Spleen (tissue), 7 donors: ENCODE data around the gene HPS5.

ENCODE experiments used
- CTCF ChIP-seq, 11 experiments: fragments of 200-600 bp in 7 of 11; fragments of 450-650 bp in 4 of 11; sonication (generic) in 4 of 11; IDR thresholded peaks in 8 of 11; conservative IDR thresholded peaks in 3 of 11; 1 replicate in 7 of 11; 2 replicates in 4 of 11; pipeline versions ENCODE4 v1.4.0 to v1.8.0; 2016 to 2021; ENCODE audit warnings: antibody characterized with exemption in 11 of 11, inconsistent platforms in 4 of 11, mild to moderate bottlenecking in 1 of 11
- POLR2A ChIP-seq, 3 donors: fragments of 450-650 bp; IDR thresholded peaks; one replicate each; pipeline ENCODE4 v1.5.1; 2017; ENCODE audit warnings: antibody characterized with exemption in 3 of 3, mild to moderate bottlenecking in 1 of 3
- POLR2AphosphoS5 ChIP-seq, 3 donors: sonication (generic); formaldehyde crosslinking; IDR thresholded peaks; one replicate each; pipeline ENCODE4 v1.5.1; 2017; ENCODE audit warnings: antibody characterized with exemption in 3 of 3
- donor health status: DM: no; HTN: no; CAD: no; lungs with moderate emphysema.
- donor health status: DM: no; HTN: no; CAD: no.
- donor health status: DM: no; HTN: no; CAD: no.

GRCh38 chr11:18282626-18283025 lies 39.3 kb downstream of the HPS5 start:
- TF ChIP-seq POLR2AphosphoS5 (IDR thresholded peaks at IDR 0.05) (no peak), CTCF (IDR thresholded peaks at IDR 0.05 in 8 of 11, conservative IDR thresholded peaks at IDR 0.05 in 3 of 11) (no peak), POLR2A (IDR thresholded peaks at IDR 0.05) (no peak)
